Activated T-cell treated with anti-CD3 and anti-CD28 coated beads, Interleukin-2, amount 50 U/mL, for 24 hours (primary cell): ENCODE measurements around the gene ILF3.

Source experiments
- DNase-seq: peaks from one replicate; pipeline ENCODE4 v3.0.0-alpha.2; 2020
- H3K27ac Mint-ChIP-seq: 2 replicates; pipeline ENCODE4 v1.8.0; 2020; ENCODE audit warnings: mild to moderate bottlenecking, mixed read lengths
- H3K27me3 Mint-ChIP-seq: 2 replicates; pipeline ENCODE4 v1.8.0; 2020; ENCODE audit warnings: mixed read lengths
- H3K36me3 Mint-ChIP-seq: 2 replicates; pipeline ENCODE4 v1.8.0; 2020; ENCODE audit warnings: low read depth, mixed read lengths
- H3K4me1 Mint-ChIP-seq: 2 replicates; pipeline ENCODE4 v1.8.0; 2020; ENCODE audit warnings: low read depth, mixed read lengths
- H3K4me3 Mint-ChIP-seq: 2 replicates; pipeline ENCODE4 v1.8.0; 2020; ENCODE audit warnings: mild to moderate bottlenecking, moderate library complexity, mixed read lengths
- H3K9me3 Mint-ChIP-seq: 2 replicates; pipeline ENCODE4 v1.8.0; 2020; ENCODE audit warnings: mixed read lengths

The ILF3 gene

DNA sequence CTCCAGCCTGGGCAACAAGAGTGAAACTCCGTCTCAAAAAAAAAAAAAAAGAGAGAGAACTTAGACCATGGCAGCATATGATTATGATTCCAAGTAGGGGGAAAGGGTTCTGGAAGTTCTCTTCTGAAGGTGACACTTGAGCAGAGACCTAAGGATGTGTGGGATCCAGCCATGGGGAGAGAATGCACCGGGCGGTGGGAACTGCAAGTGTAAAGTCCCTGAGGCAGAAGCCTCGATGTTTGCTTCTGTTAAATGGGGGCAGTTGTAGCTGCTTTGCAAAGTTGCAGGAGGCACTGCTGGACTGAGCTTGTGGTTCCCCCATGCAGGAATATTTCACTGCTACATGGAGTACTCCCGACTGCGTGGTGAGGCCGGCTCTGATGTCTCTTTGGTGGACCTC, 19.7 kb upstream of the ILF3 start:
- peaks cover 5% of the 10 kb centered on the region for H3K4me1 Mint-ChIP-seq
- H3K9me3 Mint-ChIP-seq = no peaks in the 10 kb centered on the region
- no peak for DNase-seq
- H3K4me3 Mint-ChIP-seq = no peak overlapping the region
- H3K27me3 Mint-ChIP-seq = no peaks in the 10 kb centered on the region
- no peak overlapping the region for H3K27ac Mint-ChIP-seq
- H3K36me3 Mint-ChIP-seq = peaks cover 76% of the 10 kb centered on the region

DNA sequence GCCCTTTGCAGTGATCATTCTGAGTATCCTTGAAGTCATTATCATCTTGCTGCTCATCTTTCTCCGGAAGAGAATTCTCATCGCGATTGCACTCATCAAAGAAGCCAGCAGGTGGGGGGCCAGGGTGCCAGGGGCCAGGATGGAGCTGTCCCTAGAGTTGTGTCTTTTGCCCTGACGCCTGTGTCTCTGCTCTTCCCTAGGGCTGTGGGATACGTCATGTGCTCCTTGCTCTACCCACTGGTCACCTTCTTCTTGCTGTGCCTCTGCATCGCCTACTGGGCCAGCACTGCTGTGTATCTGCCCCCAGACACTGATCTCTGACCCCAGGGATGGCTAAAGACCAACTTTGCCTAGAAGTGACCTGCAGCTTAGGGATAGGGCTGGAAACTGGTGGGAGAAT, 19.2 kb upstream of the ILF3 start:
- peaks cover 80% of the 10 kb centered on the region for H3K36me3 Mint-ChIP-seq
- no peak for DNase-seq

DNA sequence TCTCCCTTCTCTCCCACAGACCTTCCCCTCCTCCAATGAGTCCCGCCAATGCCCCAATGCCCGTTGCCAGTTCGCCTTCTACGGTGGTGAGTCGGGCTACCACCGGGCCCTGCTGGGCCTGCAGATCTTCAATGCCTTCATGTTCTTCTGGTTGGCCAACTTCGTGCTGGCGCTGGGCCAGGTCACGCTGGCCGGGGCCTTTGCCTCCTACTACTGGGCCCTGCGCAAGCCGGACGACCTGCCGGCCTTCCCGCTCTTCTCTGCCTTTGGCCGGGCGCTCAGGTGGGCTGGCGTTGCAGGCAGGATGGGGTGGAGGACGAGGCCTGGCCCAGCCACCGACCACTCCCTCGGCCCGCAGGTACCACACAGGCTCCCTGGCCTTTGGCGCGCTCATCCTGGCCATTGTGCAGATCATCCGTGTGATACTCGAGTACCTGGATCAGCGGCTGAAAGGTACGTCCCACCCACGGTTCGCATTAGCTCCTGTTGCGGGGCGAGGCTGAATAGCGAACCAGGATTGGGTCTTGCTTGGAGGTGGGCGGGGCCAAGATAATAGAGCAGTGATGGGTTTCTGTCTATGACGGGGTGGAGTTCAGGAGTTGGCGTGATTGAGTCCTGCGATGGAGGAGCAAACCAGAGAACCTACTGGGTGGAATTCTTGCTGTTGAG, 17.7 kb upstream of the ILF3 start:
- no peak for DNase-seq
- peaks cover 8% of the 10 kb centered on the region for H3K4me1 Mint-ChIP-seq
- peak overlapping the region; percentile 70 for H3K27ac Mint-ChIP-seq
- H3K4me3 Mint-ChIP-seq = no peak overlapping the region
- H3K36me3 Mint-ChIP-seq = peaks cover 81% of the 10 kb centered on the region
- no peaks in the 10 kb centered on the region for H3K27me3 Mint-ChIP-seq
- H3K9me3 Mint-ChIP-seq = no peaks in the 10 kb centered on the region

More for the DNA sequence above, 19.2 kb upstream of the ILF3 start:
- no peaks in the 10 kb centered on the region for H3K27me3 Mint-ChIP-seq
- no peaks in the 10 kb centered on the region for H3K9me3 Mint-ChIP-seq
- peak overlapping the region; percentile 23 for H3K27ac Mint-ChIP-seq
- peaks cover 5% of the 10 kb centered on the region for H3K4me1 Mint-ChIP-seq
- no peak overlapping the region for H3K4me3 Mint-ChIP-seq

- Mint-ChIP-seq H3K27me3 (no peaks in the 10 kb centered on the region), H3K27ac (peak overlapping the region; percentile 63), H3K36me3 (peaks cover 81% of the 10 kb centered on the region), H3K9me3 (no peaks in the 10 kb centered on the region), H3K4me3 (no peak overlapping the region), H3K4me1 (peaks cover 8% of the 10 kb centered on the region)
- no peak for DNase-seq
Observed at GRCh38 chr19:10637894-10638293, 16.3 kb upstream of the ILF3 start.

GRCh38 chr19:10639836-10640235, 14.3 kb upstream of the ILF3 start:
- peak overlapping the region; percentile 61 for H3K27ac Mint-ChIP-seq
- peaks cover 80% of the 10 kb centered on the region for H3K36me3 Mint-ChIP-seq
- H3K4me1 Mint-ChIP-seq = peaks cover 20% of the 10 kb centered on the region
- H3K4me3 Mint-ChIP-seq = no peak overlapping the region
- no peaks in the 10 kb centered on the region for H3K27me3 Mint-ChIP-seq
- H3K9me3 Mint-ChIP-seq = no peaks in the 10 kb centered on the region
- no peak for DNase-seq

- no peak overlapping the region for H3K4me3 Mint-ChIP-seq
- H3K27ac Mint-ChIP-seq = peak overlapping the region; percentile 65
- H3K27me3 Mint-ChIP-seq = no peaks in the 10 kb centered on the region
- peaks cover 20% of the 10 kb centered on the region for H3K4me1 Mint-ChIP-seq
- peaks cover 75% of the 10 kb centered on the region for H3K36me3 Mint-ChIP-seq
- no peak for DNase-seq
- no peaks in the 10 kb centered on the region for H3K9me3 Mint-ChIP-seq
Observed at GRCh38 chr19:10640361-10640760, 13.8 kb upstream of the ILF3 start.

DNA sequence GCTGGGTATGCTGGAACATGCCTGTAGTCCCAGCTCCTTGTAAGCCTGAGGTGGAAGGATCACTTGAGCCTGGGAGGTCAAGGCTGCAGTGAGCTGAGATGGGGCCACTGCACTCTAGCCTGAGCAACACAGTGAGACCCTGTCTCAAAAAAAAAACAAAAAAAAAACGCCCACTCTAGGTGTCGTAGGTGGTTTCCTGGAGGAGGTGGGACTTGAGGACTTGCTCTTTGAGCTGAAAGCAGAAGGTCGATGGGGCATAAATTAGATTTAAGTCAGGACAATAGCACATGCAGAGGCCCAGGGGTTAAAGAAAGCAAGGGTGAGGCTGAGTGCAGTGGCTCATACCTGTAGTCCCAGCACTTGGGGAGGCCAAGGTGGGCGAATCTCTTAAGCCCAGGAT, 12.9 kb upstream of the ILF3 start:
- Mint-ChIP-seq H3K4me1 (peaks cover 20% of the 10 kb centered on the region), H3K9me3 (no peaks in the 10 kb centered on the region), H3K27ac (peak overlapping the region; percentile 65), H3K27me3 (no peaks in the 10 kb centered on the region), H3K4me3 (no peak overlapping the region), H3K36me3 (peaks cover 67% of the 10 kb centered on the region)
- DNase-seq = no peak

- H3K4me3 Mint-ChIP-seq = no peak overlapping the region
- H3K9me3 Mint-ChIP-seq = no peaks in the 10 kb centered on the region
- peaks cover 53% of the 10 kb centered on the region for H3K36me3 Mint-ChIP-seq
- peaks cover 20% of the 10 kb centered on the region for H3K4me1 Mint-ChIP-seq
- peak overlapping the region; percentile 52 for H3K27ac Mint-ChIP-seq
- no peak for DNase-seq
- no peaks in the 10 kb centered on the region for H3K27me3 Mint-ChIP-seq
Observed at GRCh38 chr19:10642473-10643171, 11.5 kb upstream of the ILF3 start.

GRCh38 chr19:10643172-10643967, 10.8 kb upstream of the ILF3 start:
- no peak for DNase-seq
- peaks cover 46% of the 10 kb centered on the region for H3K36me3 Mint-ChIP-seq
- H3K27ac Mint-ChIP-seq = peak overlapping the region; percentile 77
- no peaks in the 10 kb centered on the region for H3K9me3 Mint-ChIP-seq
- no peaks in the 10 kb centered on the region for H3K27me3 Mint-ChIP-seq
- H3K4me1 Mint-ChIP-seq = peaks cover 17% of the 10 kb centered on the region
- no peak overlapping the region for H3K4me3 Mint-ChIP-seq

DNA sequence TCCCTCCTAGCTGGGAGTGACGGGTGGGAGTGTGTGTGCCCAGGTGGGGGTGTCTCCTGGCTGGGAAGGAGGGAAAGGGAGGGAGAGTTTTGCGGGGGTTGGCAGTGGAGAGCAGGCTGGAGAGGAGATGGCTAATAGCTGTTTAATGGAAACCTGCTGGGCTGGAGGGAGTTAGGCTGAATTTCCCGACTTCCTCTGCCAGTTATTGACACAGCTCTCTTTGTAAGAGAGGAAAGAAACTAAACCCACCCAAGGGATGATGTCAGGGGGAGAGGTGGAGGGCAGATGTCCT, 10.2 kb upstream of the ILF3 start:
- no peak for DNase-seq
- Mint-ChIP-seq H3K36me3 (peaks cover 46% of the 10 kb centered on the region), H3K27ac (peak overlapping the region; percentile 77), H3K27me3 (no peaks in the 10 kb centered on the region), H3K4me3 (no peak overlapping the region), H3K9me3 (no peaks in the 10 kb centered on the region), H3K4me1 (peaks cover 19% of the 10 kb centered on the region)

- DNase-seq = peak; percentile 88
- Mint-ChIP-seq H3K9me3 (no peaks in the 10 kb centered on the region), H3K4me1 (peaks cover 19% of the 10 kb centered on the region), H3K27me3 (no peaks in the 10 kb centered on the region), H3K27ac (peak overlapping the region; percentile 77), H3K36me3 (peaks cover 41% of the 10 kb centered on the region), H3K4me3 (no peak overlapping the region)
Observed at GRCh38 chr19:10644260-10645007, 9.7 kb upstream of the ILF3 start.

- Mint-ChIP-seq H3K4me1 (peaks cover 17% of the 10 kb centered on the region), H3K36me3 (peaks cover 27% of the 10 kb centered on the region), H3K27ac (peak overlapping the region; percentile 18), H3K4me3 (no peak overlapping the region), H3K27me3 (no peaks in the 10 kb centered on the region), H3K9me3 (no peaks in the 10 kb centered on the region)
- no peak for DNase-seq
Observed at GRCh38 chr19:10646456-10647159, 7.5 kb upstream of the ILF3 start.

GRCh38 chr19:10648360-10648759, 5.8 kb upstream of the ILF3 start:
- no peak overlapping the region for H3K4me3 Mint-ChIP-seq
- no peak for DNase-seq
- peaks cover 26% of the 10 kb centered on the region for H3K4me1 Mint-ChIP-seq
- peak overlapping the region; percentile 10 for H3K27ac Mint-ChIP-seq
- peaks cover 28% of the 10 kb centered on the region for H3K36me3 Mint-ChIP-seq
- no peaks in the 10 kb centered on the region for H3K27me3 Mint-ChIP-seq
- no peaks in the 10 kb centered on the region for H3K9me3 Mint-ChIP-seq

- no peak for DNase-seq
- peak overlapping the region; percentile 98 for H3K27ac Mint-ChIP-seq
Observed at GRCh38 chr19:10651851-10652250, 2.3 kb upstream of the ILF3 start.

More at GRCh38 chr19:10651851-10652250, 2.3 kb upstream of the ILF3 start:
- Mint-ChIP-seq H3K36me3 (peaks cover 43% of the 10 kb centered on the region), H3K9me3 (no peaks in the 10 kb centered on the region), H3K27me3 (no peaks in the 10 kb centered on the region), H3K4me1 (peaks cover 24% of the 10 kb centered on the region), H3K4me3 (peak overlapping the region; percentile 90)
